NCI-H1105 (cell line): Measurements from ENCODE around the gene ZCCHC7.
"Not testable (repeated sequence)": the region's sequence is repeated elsewhere in the genome, so short reads cannot be mapped to it uniquely, and the experiment has no call there.

ENCODE experiments used
- DNase-seq: peaks from one replicate; lab custom pipeline; 2025; lab: John Stamatoyannopoulos, UW

ZCCHC7 gene

GRCh38 chr9:37120843-37121335 is 515 bp downstream of the ZCCHC7 start:
- not testable (repeated sequence) for DNase-seq

GRCh38 chr9:37121881-37122280 is 1.5 kb downstream of the ZCCHC7 start:
- DNase-seq, result no peak

DNA sequence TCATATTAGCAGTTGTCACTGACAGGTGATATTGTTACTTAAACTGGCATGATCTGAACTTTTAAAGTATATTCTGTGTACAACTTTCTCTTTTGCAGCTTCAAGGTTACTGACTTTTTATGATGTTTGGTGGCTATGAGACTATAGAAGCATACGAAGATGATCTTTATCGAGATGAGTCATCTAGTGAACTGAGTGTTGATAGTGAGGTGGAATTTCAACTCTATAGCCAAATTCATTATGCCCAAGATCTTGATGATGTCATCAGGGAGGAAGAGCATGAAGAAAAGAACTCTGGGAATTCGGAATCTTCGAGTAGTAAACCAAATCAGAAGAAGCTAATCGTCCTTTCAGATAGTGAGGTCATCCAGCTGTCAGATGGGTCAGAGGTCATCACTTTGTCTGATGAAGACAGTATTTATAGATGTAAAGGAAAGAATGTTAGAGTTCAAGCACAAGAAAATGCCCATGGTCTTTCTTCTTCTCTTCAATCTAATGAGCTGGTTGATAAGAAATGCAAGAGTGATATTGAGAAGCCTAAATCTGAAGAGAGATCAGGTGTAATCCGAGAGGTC is 5.9 kb downstream of the ZCCHC7 start:
- DNase-seq, result no peak

DNA sequence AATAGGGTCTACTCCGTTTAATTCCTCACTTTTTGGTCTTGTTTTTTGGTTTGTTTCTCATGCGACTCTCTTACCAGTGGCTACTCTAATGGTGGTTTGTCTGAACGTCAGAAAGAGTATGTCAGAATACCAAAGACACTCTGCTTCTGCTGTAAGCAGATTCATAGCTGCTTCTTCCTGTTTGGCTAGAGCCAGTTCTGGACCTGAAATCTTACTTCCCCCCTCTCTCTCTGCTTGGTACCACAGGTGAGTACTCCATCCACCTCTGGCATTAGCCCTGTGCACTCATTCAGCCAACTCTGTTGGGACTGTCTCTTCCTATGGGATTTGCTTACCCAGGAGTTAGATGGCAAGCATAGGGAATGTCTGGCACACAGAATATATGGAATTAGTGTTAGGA is 6.6 kb downstream of the ZCCHC7 start:
- no peak for DNase-seq

GRCh38 chr9:37128051-37128450 is 7.7 kb downstream of the ZCCHC7 start:
- no peak for DNase-seq

- DNase-seq, result no peak
Measured at GRCh38 chr9:37134166-37134565, 13.8 kb downstream of the ZCCHC7 start.

DNA sequence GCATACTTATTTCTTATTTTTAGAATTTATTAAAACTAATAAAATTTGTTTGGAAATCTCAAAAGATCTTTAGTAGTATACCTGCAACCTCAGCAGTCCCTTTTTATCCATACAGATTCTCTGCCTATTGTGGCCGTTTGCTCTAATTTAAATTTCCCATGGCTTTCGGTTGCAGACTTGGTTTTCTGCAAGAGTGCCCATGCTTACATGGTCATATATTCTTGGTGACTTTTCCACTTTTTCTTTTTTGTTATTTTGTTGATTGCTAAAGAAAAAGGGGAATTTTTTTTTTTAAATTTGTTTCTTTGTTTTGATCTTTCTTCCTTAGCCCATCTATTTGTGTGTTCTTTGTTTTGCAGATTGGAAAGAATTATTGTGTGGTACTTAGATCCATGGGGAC is 20.6 kb downstream of the ZCCHC7 start:
- no peak for DNase-seq

DNA sequence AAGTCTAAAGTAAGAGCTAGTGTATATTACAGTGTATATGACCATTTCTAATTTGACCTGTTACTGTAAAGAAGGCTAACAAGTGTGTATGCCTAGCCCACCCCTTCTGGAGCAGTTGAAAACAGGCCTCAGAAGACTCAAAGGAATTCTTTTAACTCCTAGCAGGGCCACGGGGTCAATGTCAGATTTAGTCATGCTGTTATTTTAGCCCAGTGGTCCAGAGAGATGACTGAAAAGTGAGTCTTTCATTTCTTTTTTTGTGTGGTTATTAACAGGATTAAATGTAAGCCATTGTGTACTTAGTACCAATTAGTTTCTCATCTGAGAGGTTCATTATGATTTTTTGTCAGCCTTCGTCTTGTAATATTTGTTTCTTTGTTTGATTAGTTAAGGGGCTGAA is 24.4 kb downstream of the ZCCHC7 start:
- no peak for DNase-seq

DNA sequence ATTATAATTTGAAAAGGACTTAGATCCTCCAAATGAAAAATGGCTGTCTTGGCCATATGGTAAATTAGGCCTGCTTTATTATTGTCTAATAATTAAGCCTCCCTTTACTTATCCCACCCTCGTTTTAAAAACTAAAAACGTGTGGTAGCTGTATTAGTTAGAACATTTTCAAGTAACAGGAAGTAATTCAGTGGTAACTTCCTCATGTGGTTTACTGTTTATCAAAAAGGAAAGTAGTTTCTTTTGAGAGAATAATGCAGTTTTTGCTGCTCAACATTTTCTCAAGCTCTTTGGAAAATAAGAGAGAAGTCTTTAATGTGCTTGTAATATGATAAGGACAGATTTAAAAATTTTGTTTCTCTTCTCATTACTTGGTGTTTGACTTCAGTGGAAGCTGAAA is 26.0 kb downstream of the ZCCHC7 start:
- DNase-seq, result no peak

- no peak for DNase-seq
Measured at GRCh38 chr9:37148181-37148580, 27.8 kb downstream of the ZCCHC7 start.

DNA sequence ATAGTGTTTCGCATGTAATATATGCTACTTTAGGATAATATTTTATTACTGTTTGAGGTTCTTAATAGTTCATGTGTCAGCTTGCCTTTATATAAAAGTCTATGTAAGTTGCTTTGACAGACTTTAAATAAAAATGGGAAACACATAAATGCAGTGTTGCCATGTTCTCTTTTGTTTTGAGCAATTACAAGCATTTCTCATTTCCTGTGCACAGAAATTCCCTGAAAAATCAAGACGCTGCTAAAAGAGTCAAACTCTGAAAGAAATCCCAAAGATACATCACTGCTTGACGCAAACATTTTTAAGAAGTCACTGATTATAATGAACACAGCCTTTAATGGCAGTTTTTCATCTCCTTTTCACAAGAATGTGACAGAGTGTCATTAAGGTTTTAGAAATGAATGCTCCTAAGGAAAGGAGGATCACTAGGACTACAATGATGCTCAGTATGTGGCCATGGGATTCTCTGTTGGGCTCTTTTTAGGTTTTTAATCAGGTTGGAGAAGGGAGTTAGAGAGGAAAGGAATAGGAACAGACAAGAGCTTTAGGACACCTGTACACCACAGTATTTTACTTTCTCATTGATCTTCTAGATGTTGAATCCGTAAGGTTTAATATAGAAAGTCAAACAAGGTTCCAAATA is 29.4 kb downstream of the ZCCHC7 start:
- DNase-seq, result no peak

DNA sequence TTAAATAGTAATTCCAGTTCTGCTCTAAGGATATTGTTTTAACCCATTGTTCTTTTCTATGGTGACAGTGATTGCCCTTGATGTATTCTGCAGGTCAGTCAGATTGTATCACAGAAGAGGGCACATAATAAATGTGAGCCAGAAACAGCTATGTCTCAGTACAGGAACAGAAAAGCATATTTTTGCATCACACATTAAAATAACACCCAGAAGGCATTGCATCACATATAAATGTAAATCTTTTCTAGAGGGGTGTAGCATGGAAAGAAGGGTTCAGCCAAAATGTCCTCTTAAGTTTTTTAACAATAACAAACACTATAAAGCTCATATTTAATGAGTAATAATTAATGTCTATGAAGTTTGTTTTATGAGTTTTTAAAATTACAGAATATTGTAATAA is 30.0 kb downstream of the ZCCHC7 start:
- no peak for DNase-seq

- DNase-seq, result no peak
Measured at GRCh38 chr9:37151812-37152211, 31.4 kb downstream of the ZCCHC7 start.

GRCh38 chr9:37152365-37152764 is 32.0 kb downstream of the ZCCHC7 start:
- no peak for DNase-seq

- no peak for DNase-seq
Measured at GRCh38 chr9:37155601-37156000, 35.2 kb downstream of the ZCCHC7 start.

DNA sequence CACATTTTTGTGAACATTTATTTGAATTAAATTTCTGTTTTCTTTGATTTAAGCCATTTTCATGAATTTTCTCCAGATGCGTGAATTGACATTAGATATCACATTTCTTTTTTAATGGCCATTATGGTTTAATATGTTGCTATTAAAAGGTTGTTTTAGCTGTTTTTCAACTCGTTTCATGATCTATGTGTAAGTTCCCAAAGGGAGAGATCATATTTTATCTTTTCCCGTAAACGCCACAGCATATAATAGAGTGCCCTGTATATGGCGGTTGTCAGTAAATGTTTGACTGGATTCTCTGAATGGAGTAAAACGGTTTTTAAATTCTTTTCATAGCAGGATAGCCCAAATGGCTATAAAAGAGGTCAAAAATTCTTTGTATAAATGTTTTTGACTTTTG is 35.8 kb downstream of the ZCCHC7 start:
- no peak for DNase-seq

DNA sequence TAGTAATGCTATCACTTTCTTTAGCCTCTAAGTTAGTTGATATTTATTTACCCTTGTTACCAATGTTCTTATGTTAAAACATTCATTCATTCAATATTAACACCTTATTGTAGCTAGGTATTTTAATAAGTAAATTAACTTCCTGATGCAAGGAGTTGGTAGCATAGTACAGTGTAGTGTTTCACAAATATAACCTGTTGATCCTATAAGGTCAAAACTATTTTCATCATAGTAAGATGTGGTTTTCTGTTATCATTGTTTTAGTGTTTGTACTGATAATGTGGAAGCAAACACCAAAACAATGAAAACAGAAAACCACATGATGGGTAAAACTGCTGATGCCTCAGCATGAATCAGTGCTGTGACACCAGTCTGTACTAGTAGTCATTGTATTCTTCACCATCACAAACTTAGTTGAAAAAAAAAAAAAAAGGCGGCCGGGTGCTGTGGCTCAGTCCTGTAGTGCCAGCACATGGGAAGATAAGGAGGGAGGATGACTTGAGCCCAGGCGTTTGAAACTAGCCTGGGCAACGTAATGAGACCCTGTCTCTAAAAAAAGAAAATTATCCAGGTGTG is 36.5 kb downstream of the ZCCHC7 start:
- DNase-seq, result no peak

GRCh38 chr9:37157726-37158377 is 37.5 kb downstream of the ZCCHC7 start:
- no peak for DNase-seq

- DNase-seq, result no peak
Measured at GRCh38 chr9:37163299-37163698, 42.9 kb downstream of the ZCCHC7 start.

- not testable (repeated sequence) for DNase-seq
Measured at GRCh38 chr9:37164335-37164734, 44.0 kb downstream of the ZCCHC7 start.

DNA sequence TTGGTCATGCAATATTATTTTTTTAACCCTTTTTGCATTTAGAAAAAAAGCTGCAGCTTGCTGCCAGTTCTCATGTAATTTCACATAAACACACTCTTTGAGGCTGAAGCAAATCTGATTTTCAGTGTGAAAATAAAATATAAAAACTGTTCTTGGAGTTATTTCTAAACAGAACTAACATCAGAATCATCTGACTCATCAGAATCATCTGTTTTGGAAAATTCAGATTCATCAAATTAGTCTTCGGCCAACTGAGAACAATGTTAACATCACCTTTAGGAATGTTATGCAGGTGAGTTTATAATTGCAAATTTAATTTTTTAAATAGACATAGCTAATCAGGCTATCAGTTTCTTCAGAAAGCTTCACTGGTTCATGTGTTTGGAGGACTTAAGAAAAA is 45.3 kb downstream of the ZCCHC7 start:
- DNase-seq, result no peak

DNA sequence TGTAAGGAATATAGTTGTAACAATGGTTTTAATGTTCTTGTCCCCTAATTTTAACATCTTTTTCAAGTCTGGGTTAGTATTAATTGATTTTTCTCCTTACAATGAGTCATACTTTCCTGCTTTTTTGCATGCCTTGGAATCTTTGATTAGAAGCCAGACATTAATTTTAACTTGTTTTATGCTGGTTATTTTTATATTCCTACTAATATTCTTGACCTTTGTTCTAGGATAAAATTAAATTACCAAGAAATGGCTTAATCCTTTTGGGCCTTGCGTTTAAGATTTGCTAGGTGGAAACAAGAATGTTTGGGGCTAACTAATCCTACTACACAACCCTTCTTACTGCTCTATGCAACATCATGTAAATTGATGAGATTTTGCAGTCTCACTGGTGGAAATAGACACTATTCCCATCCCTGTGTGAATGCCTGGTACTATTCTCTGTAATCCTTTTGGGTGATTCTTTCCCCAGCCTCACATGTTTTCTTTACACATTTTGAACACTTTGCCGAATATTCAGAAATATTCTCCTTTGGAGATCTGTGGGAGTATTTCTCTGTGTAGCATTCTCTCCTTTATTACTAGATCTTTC is 47.2 kb downstream of the ZCCHC7 start:
- DNase-seq, result no peak

DNA sequence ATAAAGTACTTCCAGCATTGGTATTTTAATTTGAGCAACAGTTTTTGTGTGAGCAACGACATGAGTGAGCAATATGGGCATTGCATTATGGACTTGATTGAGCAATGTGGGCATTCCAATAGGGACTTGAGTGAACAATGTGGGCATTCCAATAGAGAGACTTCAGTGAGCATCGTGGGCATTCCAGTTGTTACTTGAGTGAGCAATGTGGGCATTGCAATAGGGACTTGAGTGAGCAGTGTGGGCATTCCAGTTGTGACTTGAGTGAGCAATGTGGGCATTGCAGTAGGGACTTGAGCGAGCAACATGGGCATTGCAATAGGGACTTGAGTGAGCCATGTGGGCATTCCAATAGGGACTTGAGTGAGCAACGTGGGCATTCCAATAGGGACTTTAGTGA is 52.2 kb downstream of the ZCCHC7 start:
- DNase-seq, result no peak
